GM23338 (cell line): ENCODE data around the gene TXLNB. TPM values are rescaled to one million over a fixed set of nuclear protein-coding genes. Genes with fewer than 3 reads are reported as not detected.

Experiments
- ATAC-seq: fragments of 200-7000 bp; cut with Tn5 transposase; 3 replicates; pipeline ENCODE4 v1.9.1; 2020
- DNase-seq: peaks from one replicate; pipeline ENCODE4 v3.0.0-alpha.2; 2015; ENCODE audit warnings: low spot score
- H2AFZ ChIP-seq: fragments of 200-600 bp; sonication (generic); 2 replicates; pipeline ENCODE4 v1.8.0; 2016; ENCODE audit warnings: antibody characterized with exemption, mild to moderate bottlenecking, moderate library complexity
- H3F3A ChIP-seq: fragments of 200-600 bp; sonication (generic); replicated peaks from 2 replicates; pipeline ENCODE4 v1.8.0; 2017; ENCODE audit warnings: antibody characterized with exemption, mixed run types, low read depth
- H3K27ac ChIP-seq: fragments of 200-600 bp; sonication (generic); 2 replicates; pipeline ENCODE4 v1.6.1; 2016; ENCODE audit warnings: low read depth
- H3K27me3 ChIP-seq: fragments of 200-600 bp; sonication (generic); 2 replicates; pipeline ENCODE4 v1.8.0; 2016; ENCODE audit warnings: mild to moderate bottlenecking, mixed run types, moderate library complexity; ENCODE audit not compliant: insufficient read depth
- H3K36me3 ChIP-seq: fragments of 200-600 bp; sonication (generic); 2 replicates; pipeline ENCODE4 v1.8.0; 2016; ENCODE audit warnings: mild to moderate bottlenecking; ENCODE audit not compliant: insufficient read depth
- H3K4me1 ChIP-seq: fragments of 200-600 bp; sonication (generic); 2 replicates; pipeline ENCODE4 v1.8.0; 2016; ENCODE audit warnings: mild to moderate bottlenecking, moderate library complexity; ENCODE audit not compliant: insufficient read depth
- H3K4me2 ChIP-seq: fragments of 200-600 bp; sonication (generic); 2 replicates; pipeline ENCODE4 v1.7.1; 2017; ENCODE audit warnings: mixed run types
- H3K4me3 ChIP-seq: fragments of 200-600 bp; sonication (generic); 2 replicates; pipeline ENCODE4 v1.6.1; 2016; ENCODE audit warnings: mixed run types
- H3K79me2 ChIP-seq: fragments of 200-600 bp; sonication (generic); replicated peaks from 2 replicates; pipeline ENCODE4 v1.8.0; 2017; ENCODE audit warnings: mild to moderate bottlenecking; ENCODE audit not compliant: insufficient read depth
- H3K9me2 ChIP-seq: fragments of 200-600 bp; sonication (generic); 2 replicates; pipeline ENCODE4 v1.8.0; 2017; ENCODE audit not compliant: insufficient read depth
- H4K20me1 ChIP-seq: fragments of 200-600 bp; sonication (generic); replicated peaks from 2 replicates; pipeline ENCODE4 v1.8.0; 2017; ENCODE audit warnings: mild to moderate bottlenecking; ENCODE audit not compliant: insufficient read depth
- H3K27ac Mint-ChIP-seq: 2 replicates; pipeline ENCODE4 v1.8.0; 2020; ENCODE audit warnings: inconsistent platforms, mild to moderate bottlenecking, moderate library complexity, mixed read lengths
- H3K27me3 Mint-ChIP-seq: 3 replicates; pipeline ENCODE4 v1.8.0; 2022; ENCODE audit warnings: low read depth, mild to moderate bottlenecking, moderate library complexity, mixed read lengths, inconsistent platforms; ENCODE audit not compliant: insufficient read depth, poor library complexity
- H3K36me3 Mint-ChIP-seq: 3 replicates; pipeline ENCODE4 v1.8.0; 2021; ENCODE audit warnings: low read depth, mild to moderate bottlenecking, inconsistent platforms, moderate library complexity, mixed read lengths
- H3K4me1 Mint-ChIP-seq: 3 replicates; pipeline ENCODE4 v1.8.0; 2020; ENCODE audit warnings: mild to moderate bottlenecking, inconsistent platforms, mixed read lengths
- H3K4me3 Mint-ChIP-seq: 3 replicates; pipeline ENCODE4 v1.8.0; 2021; ENCODE audit warnings: moderate library complexity, mild to moderate bottlenecking, inconsistent platforms, mixed read lengths
- H3K9me3 Mint-ChIP-seq: 3 replicates; pipeline ENCODE4 v1.8.0; 2020; ENCODE audit warnings: moderate library complexity, mild to moderate bottlenecking, inconsistent platforms, mixed read lengths
- CREB1 ChIP-seq: fragments of 250-450 bp; sonication (Bioruptor Pico); IDR thresholded peaks from 2 replicates; pipeline ENCODE4 v1.5.0; 2020; ENCODE audit warnings: low read depth, mild to moderate bottlenecking, moderate library complexity
- EZH2 ChIP-seq: fragments of 200-600 bp; sonication (generic); IDR thresholded peaks from one replicate; pipeline ENCODE4 v1.8.0; 2017; ENCODE audit warnings: antibody characterized with exemption, mild to moderate bottlenecking, low read depth; ENCODE audit not compliant: unreplicated experiment
- EZH2phosphoT487 ChIP-seq: fragments of 200-600 bp; sonication (generic); IDR thresholded peaks from one replicate; pipeline ENCODE4 v1.8.1; 2018; ENCODE audit warnings: antibody characterized with exemption; ENCODE audit not compliant: unreplicated experiment
- JUNB ChIP-seq: IDR thresholded peaks from one replicate; pipeline ENCODE4 v1.6.1; 2016; ENCODE audit warnings: antibody characterized with exemption; ENCODE audit not compliant: unreplicated experiment
- NANOG ChIP-seq: IDR thresholded peaks from 2 replicates; pipeline ENCODE4 v1.6.1; 2016; ENCODE audit warnings: antibody characterized with exemption, borderline replicate concordance
- STAT1 ChIP-seq: IDR thresholded peaks from one replicate; pipeline ENCODE4 v1.6.1; 2016; ENCODE audit warnings: antibody characterized with exemption; ENCODE audit not compliant: unreplicated experiment
- ZNF114 ChIP-seq: fragments of 250-450 bp; sonication (Bioruptor Pico); IDR thresholded peaks from 2 replicates; pipeline ENCODE4 v1.5.0; 2020; ENCODE audit warnings: mild to moderate bottlenecking, moderate library complexity
- ZNF331 ChIP-seq: fragments of 250-450 bp; sonication (Bioruptor Pico); IDR thresholded peaks from 2 replicates; pipeline ENCODE4 v1.5.0; 2020; ENCODE audit warnings: low read depth, mild to moderate bottlenecking, moderate library complexity
- polyA plus RNA-seq: library from polyadenylated mRNA; unstranded; fragments of >200 nt; fragmentation: Nextera tagmentation; extraction: Ambion mirVana; gene quantifications from 2 replicates; pipeline ENCODE4 v1.2.1, GENCODE V29; 2016
- total RNA-seq: library from RNA; depleted of rRNA; stranded (reverse); fragments of >200 nt; shearing (Covaris generic); gene quantifications from 2 replicates; pipeline ENCODE4 v1.2.3, GENCODE V29; 2014
- TF ChIP-seq, protein P1 (sequence below): IDR thresholded peaks from 2 replicates; pipeline ENCODE4 v1.6.1; 2016; ENCODE audit warnings: antibody characterized with exemption
- TF ChIP-seq, protein P2 (sequence below), 2 experiments: fragments of 200-600 bp in 1 of 2; sonication (generic) in 1 of 2; conservative IDR thresholded peaks; 2 replicates each; pipeline versions ENCODE4 v1.5.1 to v1.6.1; 2016 to 2017; ENCODE audit warnings: antibody characterized with exemption in 2 of 2, low read depth in 2 of 2, mild to moderate bottlenecking in 2 of 2, moderate library complexity in 1 of 2

The TXLNB gene
- total and polyA plus RNA-seq, 2 experiments from 2014 or later, result 0.11 to 0.28 TPM

DNA sequence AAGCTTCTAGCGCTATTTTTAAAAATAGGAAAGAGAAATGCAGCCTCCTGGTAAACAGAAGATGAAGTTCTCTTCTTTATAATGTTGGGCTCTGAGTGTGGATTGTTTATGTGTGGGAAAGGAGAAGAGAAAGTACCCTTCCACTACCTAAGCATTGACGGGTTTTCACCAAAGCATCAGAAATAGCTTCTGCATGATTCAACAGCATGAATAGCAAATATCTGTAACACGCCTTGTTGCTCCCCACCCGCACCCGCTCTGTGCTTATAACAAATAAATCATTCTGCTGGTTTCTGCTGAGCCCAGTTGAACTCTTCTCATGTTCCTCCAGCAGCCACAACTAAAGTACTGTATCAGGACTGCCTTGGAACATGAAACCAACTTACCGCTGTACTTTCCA lies 20.7 kb downstream of the TXLNB start:
- Mint-ChIP-seq H3K4me1 (no peaks in the 10 kb centered on the region), H3K27me3 (no peaks in the 10 kb centered on the region), H3K4me3 (no peak overlapping the region), H3K9me3 (no peaks in the 10 kb centered on the region), H3K27ac (no peak overlapping the region), H3K36me3 (no peaks in the 10 kb centered on the region)
- no peaks in the 10 kb centered on the region for H3F3A ChIP-seq
- H3K4me2 ChIP-seq, result no peak overlapping the region
- H4K20me1 ChIP-seq, result no peaks in the 10 kb centered on the region
- H3K4me3 ChIP-seq, result no peak overlapping the region
- ATAC-seq, result no peak
- 0 out of 2 replicates have a peak overlapping the region, but pooled peaks have one; percentile 11 for H2AFZ ChIP-seq
- TF ChIP-seq CREB1 (no peak), EZH2 (no peak), ZNF331 (CRISPR knock-in tag) (no peak), NANOG (no peak)
- TF ChIP-seq, protein P1, sequence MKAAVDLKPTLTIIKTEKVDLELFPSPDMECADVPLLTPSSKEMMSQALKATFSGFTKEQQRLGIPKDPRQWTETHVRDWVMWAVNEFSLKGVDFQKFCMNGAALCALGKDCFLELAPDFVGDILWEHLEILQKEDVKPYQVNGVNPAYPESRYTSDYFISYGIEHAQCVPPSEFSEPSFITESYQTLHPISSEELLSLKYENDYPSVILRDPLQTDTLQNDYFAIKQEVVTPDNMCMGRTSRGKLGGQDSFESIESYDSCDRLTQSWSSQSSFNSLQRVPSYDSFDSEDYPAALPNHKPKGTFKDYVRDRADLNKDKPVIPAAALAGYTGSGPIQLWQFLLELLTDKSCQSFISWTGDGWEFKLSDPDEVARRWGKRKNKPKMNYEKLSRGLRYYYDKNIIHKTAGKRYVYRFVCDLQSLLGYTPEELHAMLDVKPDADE, result no peak
- no peaks in the 10 kb centered on the region for H3K4me1 ChIP-seq
- H3K27ac ChIP-seq, result no peak overlapping the region
- H3K9me2 ChIP-seq, result 0 out of 2 replicates have a peak, but pooled peaks cover 4% of the 10 kb centered on the region
- H3K27me3 ChIP-seq, result no peaks in the 10 kb centered on the region
- DNase-seq, result no peak
- no peaks in the 10 kb centered on the region for H3K36me3 ChIP-seq
- H3K79me2 ChIP-seq, result no peaks in the 10 kb centered on the region

DNA sequence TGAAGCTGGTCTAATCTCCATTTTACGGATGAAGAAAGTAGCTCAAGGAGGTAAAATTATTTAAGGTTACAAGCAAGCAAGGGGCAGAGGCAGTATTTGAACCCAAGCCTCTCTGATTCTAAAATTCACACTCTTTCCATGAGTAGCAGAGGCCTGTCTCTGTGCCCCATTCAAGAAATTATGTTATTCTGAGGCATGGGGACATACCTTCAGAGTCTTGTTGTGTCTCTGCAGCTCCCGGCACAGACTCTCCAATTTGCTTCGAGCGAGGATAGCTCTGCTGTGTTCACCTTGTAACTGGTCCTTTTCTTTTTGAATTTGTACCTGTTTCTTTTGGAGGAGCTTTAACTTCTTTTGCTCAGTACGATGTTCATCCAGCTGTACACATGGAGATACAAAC lies 21.5 kb downstream of the TXLNB start:
- Histone ChIP-seq H3K79me2 (no peaks in the 10 kb centered on the region), H4K20me1 (no peaks in the 10 kb centered on the region), H3K9me2 (0 out of 2 replicates have a peak, but pooled peaks cover 4% of the 10 kb centered on the region), H3K27ac (no peak overlapping the region), H3K4me2 (no peak overlapping the region), H3K4me1 (no peaks in the 10 kb centered on the region), H3K27me3 (no peaks in the 10 kb centered on the region), H3K4me3 (no peak overlapping the region), H3K36me3 (no peaks in the 10 kb centered on the region), H3F3A (no peaks in the 10 kb centered on the region), H2AFZ (no peak overlapping the region)
- Mint-ChIP-seq H3K27me3 (no peaks in the 10 kb centered on the region), H3K36me3 (no peaks in the 10 kb centered on the region), H3K4me1 (no peaks in the 10 kb centered on the region), H3K27ac (no peak overlapping the region), H3K9me3 (no peaks in the 10 kb centered on the region), H3K4me3 (no peak overlapping the region)
- no peak for DNase-seq
- no peak for ATAC-seq
- TF ChIP-seq STAT1, result no peak
- TF ChIP-seq, protein P1, result no peak
- no peak for TF ChIP-seq EZH2phosphoT487
- TF ChIP-seq, protein P2, sequence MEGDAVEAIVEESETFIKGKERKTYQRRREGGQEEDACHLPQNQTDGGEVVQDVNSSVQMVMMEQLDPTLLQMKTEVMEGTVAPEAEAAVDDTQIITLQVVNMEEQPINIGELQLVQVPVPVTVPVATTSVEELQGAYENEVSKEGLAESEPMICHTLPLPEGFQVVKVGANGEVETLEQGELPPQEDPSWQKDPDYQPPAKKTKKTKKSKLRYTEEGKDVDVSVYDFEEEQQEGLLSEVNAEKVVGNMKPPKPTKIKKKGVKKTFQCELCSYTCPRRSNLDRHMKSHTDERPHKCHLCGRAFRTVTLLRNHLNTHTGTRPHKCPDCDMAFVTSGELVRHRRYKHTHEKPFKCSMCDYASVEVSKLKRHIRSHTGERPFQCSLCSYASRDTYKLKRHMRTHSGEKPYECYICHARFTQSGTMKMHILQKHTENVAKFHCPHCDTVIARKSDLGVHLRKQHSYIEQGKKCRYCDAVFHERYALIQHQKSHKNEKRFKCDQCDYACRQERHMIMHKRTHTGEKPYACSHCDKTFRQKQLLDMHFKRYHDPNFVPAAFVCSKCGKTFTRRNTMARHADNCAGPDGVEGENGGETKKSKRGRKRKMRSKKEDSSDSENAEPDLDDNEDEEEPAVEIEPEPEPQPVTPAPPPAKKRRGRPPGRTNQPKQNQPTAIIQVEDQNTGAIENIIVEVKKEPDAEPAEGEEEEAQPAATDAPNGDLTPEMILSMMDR (conservative IDR thresholded peaks at IDR 0.05; ENCODE audit: low read depth in 2 of 2), result no peak
- TF ChIP-seq JUNB, result no peak
- TF ChIP-seq NANOG, result no peak
- TF ChIP-seq ZNF114, result no peak
- no peak for TF ChIP-seq CREB1
